Esophagus squamous epithelium (tissue), 5 donors: ENCODE measurements around the gene RASAL2. TPM values are rescaled to one million over a fixed set of nuclear protein-coding genes. Genes with fewer than 3 reads are reported as not detected.
"Not testable (repeated sequence)": the region's sequence is repeated elsewhere in the genome, so short reads cannot be mapped to it uniquely, and the experiment has no call there.

ENCODE experiments used
- DNase-seq: peaks from one replicate; lab custom pipeline; 2025; lab: John Stamatoyannopoulos, UW
- H3K27ac ChIP-seq, 4 donors: fragments of 200-600 bp; sonication (generic); one replicate each; pipeline ENCODE4 v1.5.1; 2016 to 2019; ENCODE audit warnings: mild to moderate bottlenecking in 1 of 4
- H3K27me3 ChIP-seq, 4 donors: fragments of 200-600 bp; sonication (generic); 1 replicate in 3 of 4; 2 replicates in 1 of 4; pipeline versions ENCODE4 v1.5.1 to v1.6.0; 2017 to 2021; ENCODE audit warnings: antibody characterized with exemption in 1 of 4
- H3K36me3 ChIP-seq, 3 donors: fragments of 200-600 bp; sonication (generic); one replicate each; pipeline ENCODE4 v1.5.1; 2016 to 2019
- H3K4me1 ChIP-seq, 3 donors: fragments of 200-600 bp; sonication (generic); one replicate each; pipeline ENCODE4 v1.5.1; 2017 to 2019
- H3K4me3 ChIP-seq, 4 donors: fragments of 200-600 bp; sonication (generic); 1 replicate in 3 of 4; 2 replicates in 1 of 4; pipeline ENCODE4 v1.5.1; 2016 to 2019; ENCODE audit warnings: mild to moderate bottlenecking in 2 of 4, moderate library complexity in 1 of 4
- H3K9me3 ChIP-seq, 3 donors: fragments of 200-600 bp; sonication (generic); one replicate each; pipeline ENCODE4 v1.5.1; 2016 to 2019
- POLR2A ChIP-seq, 4 donors: fragments of 450-650 bp; IDR thresholded peaks; one replicate each; pipeline ENCODE4 v1.6.1; 2017; ENCODE audit warnings: antibody characterized with exemption in 4 of 4, mild to moderate bottlenecking in 4 of 4, moderate library complexity in 3 of 4
- WGBS, 2 donors: methylation state at CpG; one replicate each; pipeline ENCODE4 v1.1.5; 2018; 5-methylcytosine and 5-hydroxymethylcytosine counted together
- intact Hi-C: fragments of 100-400 bp; cut with DNase I; formaldehyde crosslinking; loops from one replicate; pipeline ENCODE4 v1.15.0; 2022
- total RNA-seq, 4 donors: library from RNA; depleted of rRNA; stranded (reverse); fragments of >200 nt; gene quantifications; one replicate each; pipeline ENCODE4 v1.1.0, GENCODE V29; 2016
- TF ChIP-seq, protein P1 (sequence below), 6 experiments: fragments of 450-650 bp in 4 of 6; fragments of 200-600 bp in 2 of 6; sonication (generic) in 2 of 6; IDR thresholded peaks; one replicate each; pipeline ENCODE4 v1.5.1; 2016 to 2019; ENCODE audit warnings: antibody characterized with exemption in 6 of 6, mild to moderate bottlenecking in 4 of 6, moderate library complexity in 4 of 6
- donor health status: DM: yes; HTN: yes; CAD: no.

Gene RASAL2
- total RNA-seq, 4 donors from 2014 or later = 20.4 to 29.8 (median 25.5) TPM

GRCh38 chr1:178502330-178502714 is 408.4 kb downstream of the RASAL2 start:
- no peak for DNase-seq
- no peaks in the 10 kb centered on the region for H3K9me3 ChIP-seq
- intact Hi-C loops = loop anchor here (10.0 kb wide), 1 partner anchor 198 kb away; no protein-coding TSS in a partner anchor

DNA sequence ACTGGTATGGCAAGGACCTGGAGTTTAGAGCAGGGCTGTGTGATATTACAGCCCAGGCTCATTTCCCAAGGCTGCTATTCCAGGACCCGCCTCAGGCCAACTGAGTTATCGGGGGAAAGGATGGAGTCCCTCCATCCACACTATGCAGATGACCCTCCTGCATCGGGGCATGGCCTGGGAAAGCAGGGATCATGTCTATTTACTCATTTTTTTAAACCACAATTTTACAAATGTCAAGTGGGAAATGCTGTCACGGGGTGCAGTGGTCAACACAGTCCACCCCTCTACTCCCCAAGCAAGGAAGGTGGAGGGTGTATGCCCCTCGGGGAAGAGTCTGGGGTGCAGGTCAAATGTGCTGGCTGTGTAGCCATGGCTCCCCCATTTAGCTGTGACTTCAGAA is 409.0 kb downstream of the RASAL2 start:
- intact Hi-C loops = loop anchor here (10.0 kb wide), 1 partner anchor 198 kb away; no protein-coding TSS in a partner anchor
- H3K9me3 ChIP-seq = no peaks in the 10 kb centered on the region
- 82 to 94% methylated on average over 5 of the region's 5 CpGs for WGBS, 2 donors

More at GRCh38 chr1:178502330-178502714, 408.4 kb downstream of the RASAL2 start:
- TF ChIP-seq, protein P1, sequence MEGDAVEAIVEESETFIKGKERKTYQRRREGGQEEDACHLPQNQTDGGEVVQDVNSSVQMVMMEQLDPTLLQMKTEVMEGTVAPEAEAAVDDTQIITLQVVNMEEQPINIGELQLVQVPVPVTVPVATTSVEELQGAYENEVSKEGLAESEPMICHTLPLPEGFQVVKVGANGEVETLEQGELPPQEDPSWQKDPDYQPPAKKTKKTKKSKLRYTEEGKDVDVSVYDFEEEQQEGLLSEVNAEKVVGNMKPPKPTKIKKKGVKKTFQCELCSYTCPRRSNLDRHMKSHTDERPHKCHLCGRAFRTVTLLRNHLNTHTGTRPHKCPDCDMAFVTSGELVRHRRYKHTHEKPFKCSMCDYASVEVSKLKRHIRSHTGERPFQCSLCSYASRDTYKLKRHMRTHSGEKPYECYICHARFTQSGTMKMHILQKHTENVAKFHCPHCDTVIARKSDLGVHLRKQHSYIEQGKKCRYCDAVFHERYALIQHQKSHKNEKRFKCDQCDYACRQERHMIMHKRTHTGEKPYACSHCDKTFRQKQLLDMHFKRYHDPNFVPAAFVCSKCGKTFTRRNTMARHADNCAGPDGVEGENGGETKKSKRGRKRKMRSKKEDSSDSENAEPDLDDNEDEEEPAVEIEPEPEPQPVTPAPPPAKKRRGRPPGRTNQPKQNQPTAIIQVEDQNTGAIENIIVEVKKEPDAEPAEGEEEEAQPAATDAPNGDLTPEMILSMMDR (IDR thresholded peaks at IDR 0.05) = no peak
- no peak for TF ChIP-seq POLR2A (IDR thresholded peaks at IDR 0.05)
- no peak overlapping the region for H3K4me3 ChIP-seq
- H3K36me3 ChIP-seq = no peaks in the 10 kb centered on the region
- no peaks in the 10 kb centered on the region for H3K27me3 ChIP-seq
- peaks cover 0 to 10% (median 8%) of the 10 kb centered on the region in 3 donors for H3K4me1 ChIP-seq
- 83 to 86% methylated on average over 3 of the region's 3 CpGs for WGBS, 2 donors
- no peak overlapping the region for H3K27ac ChIP-seq

DNA sequence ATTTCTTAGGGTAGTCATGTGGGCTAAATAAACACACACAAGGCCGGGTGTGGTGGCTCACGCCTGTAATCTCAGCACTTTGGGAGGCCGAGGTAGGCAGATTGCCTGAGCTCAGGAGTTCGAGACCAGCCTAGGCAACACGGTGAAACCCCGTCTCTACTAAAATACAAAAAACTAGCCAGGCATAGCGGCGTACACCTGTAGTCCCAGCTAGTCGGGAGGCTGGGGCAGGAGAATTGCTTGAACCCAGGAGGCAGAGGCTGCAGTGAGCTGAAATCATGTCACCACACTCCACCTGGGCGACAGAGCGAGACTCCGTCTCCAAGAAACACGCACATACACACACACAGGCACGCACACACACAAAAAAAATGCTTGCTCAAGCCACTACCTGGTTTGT is 409.4 kb downstream of the RASAL2 start:
- WGBS, 2 donors = 85 to 98% methylated on average over 11 to 13 of the region's 14 CpGs
- H3K4me1 ChIP-seq = peaks cover 0 to 10% (median 8%) of the 10 kb centered on the region in 3 donors
- intact Hi-C loops = loop anchor here (10.0 kb wide), 1 partner anchor 199 kb away; no protein-coding TSS in a partner anchor
- not testable (repeated sequence) for H3K27ac ChIP-seq, H3K36me3 ChIP-seq, H3K9me3 ChIP-seq, H3K4me3 ChIP-seq, DNase-seq, H3K27me3 ChIP-seq

More for the DNA sequence above, 409.0 kb downstream of the RASAL2 start:
- Histone ChIP-seq H3K4me1 (peaks cover 0 to 10% (median 8%) of the 10 kb centered on the region in 3 donors), H3K36me3 (no peaks in the 10 kb centered on the region), H3K27ac (no peak overlapping the region), H3K4me3 (no peak overlapping the region), H3K27me3 (no peaks in the 10 kb centered on the region)
- TF ChIP-seq, protein P1 (IDR thresholded peaks at IDR 0.05) = no peak
- no peak for TF ChIP-seq POLR2A (IDR thresholded peaks at IDR 0.05)
- DNase-seq = no peak

DNA sequence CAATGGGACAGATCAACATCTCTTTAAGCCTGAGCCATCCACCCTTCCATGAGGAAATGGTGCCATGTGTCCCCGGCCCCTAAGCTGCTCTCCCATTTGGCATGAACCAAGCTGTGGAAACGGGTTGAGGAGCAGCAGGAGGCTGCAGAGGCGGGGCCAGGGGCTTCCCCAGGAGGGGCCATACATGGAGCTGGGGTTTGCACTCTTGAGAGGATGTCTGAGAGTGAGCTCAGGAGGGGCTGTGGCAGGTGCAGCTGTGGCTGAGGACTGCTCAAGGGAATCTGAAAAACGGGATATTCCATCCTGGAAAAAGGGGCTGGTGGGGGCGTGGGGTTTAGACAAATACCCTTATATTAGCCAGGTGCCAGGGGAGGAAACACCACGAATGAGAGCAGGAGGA is 409.9 kb downstream of the RASAL2 start:
- Histone ChIP-seq H3K9me3 (no peaks in the 10 kb centered on the region), H3K27ac (no peak overlapping the region), H3K27me3 (no peaks in the 10 kb centered on the region), H3K36me3 (no peaks in the 10 kb centered on the region), H3K4me1 (peaks cover 0 to 10% (median 8%) of the 10 kb centered on the region in 3 donors), H3K4me3 (no peak overlapping the region)
- WGBS, 2 donors = 60 to 74% methylated on average over 5 to 6 of the region's 6 CpGs
- intact Hi-C loops = loop anchor here (10.0 kb wide), 1 partner anchor 199 kb away; no protein-coding TSS in a partner anchor
- TF ChIP-seq, protein P1 (IDR thresholded peaks at IDR 0.05) = no peak
- TF ChIP-seq POLR2A (IDR thresholded peaks at IDR 0.05) = no peak
- no peak for DNase-seq

GRCh38 chr1:178504286-178504685 is 410.4 kb downstream of the RASAL2 start:
- H3K27ac ChIP-seq = no peak overlapping the region
- DNase-seq = no peak
- no peaks in the 10 kb centered on the region for H3K36me3 ChIP-seq
- TF ChIP-seq, protein P1 (IDR thresholded peaks at IDR 0.05) = no peak
- TF ChIP-seq POLR2A (IDR thresholded peaks at IDR 0.05) = no peak
- intact Hi-C loops = loop anchor here (10.0 kb wide), 1 partner anchor 199 kb away; no protein-coding TSS in a partner anchor
- no peaks in the 10 kb centered on the region for H3K9me3 ChIP-seq
- H3K4me1 ChIP-seq = peaks cover 0 to 10% (median 8%) of the 10 kb centered on the region in 3 donors
- H3K27me3 ChIP-seq = no peaks in the 10 kb centered on the region
- WGBS, 2 donors = 76 to 87% methylated on average over 4 of the region's 4 CpGs
- H3K4me3 ChIP-seq = no peak overlapping the region
